ENCODE data around the gene ALG2. TPM values are rescaled to one million over a fixed set of nuclear protein-coding genes. Genes with fewer than 3 reads are reported as not detected.

ALG2 gene
- total and polyA plus RNA-seq, 2 of the 13 experiments (the other 11 are each of a cell fraction or from before 2014, with no cell fraction given): 46.2 to 49.0 TPM

DNA sequence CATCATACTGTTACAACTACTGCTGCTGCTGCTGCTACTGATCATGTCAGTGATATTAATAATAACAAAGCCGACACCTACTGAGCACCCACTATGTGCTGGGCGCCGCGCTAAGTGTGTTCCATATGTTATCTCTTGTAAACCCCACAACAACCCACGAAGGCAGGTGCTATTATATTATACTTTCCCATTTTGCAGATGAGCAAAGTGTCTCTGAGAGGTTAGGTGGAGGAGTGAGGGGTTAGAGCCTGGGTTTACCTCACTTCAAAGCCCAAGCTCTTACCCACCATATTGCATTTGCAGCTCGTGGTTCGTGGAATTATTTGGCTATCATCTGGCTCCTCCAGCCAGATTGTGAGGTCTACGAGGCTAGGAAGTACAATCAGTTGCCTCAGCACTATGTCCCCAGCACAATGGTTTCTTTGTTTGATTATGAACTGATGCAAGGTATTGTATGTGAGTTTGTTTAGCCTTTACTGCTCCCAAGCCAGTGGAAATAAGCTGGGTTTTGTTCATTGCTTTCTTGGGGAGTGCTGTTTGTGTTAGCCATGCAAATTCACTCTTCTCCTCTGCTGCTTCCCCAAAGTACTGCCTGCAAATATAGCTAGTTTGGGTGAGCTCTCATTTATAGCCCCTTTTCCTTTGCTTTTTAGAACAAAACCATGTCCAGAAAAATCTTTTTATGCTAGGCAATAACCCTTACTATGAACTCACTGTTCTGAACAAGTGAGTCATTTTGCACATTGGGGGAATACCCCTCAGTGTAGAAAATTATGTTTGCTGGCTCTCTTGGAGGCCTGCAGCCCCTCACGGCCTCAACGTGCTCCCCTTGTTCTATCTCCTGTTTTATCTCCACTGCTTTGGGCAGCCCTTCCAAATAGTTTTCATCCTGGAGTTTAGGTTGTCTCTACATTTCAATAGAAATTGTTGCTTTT, 47.9 kb downstream of the ALG2 start:
- peaks cover 2 to 6% of the 10 kb centered on the region in 2 experiments; a peak in 2 of 5 replicates for H3K27me3 ChIP-seq (ENCODE audit: control insufficient read depth in 1 of 2, insufficient read depth in 2 of 2, low read length in 2 of 2)
- FAIRE-seq (peak; percentile 76), ATAC-seq (peak; percentile 76), DNase-seq (ENCODE audit: low spot score) (peak; percentile 87)
- H3K9me3 ChIP-seq (ENCODE audit: low read length): no peaks in the 10 kb centered on the region
- no peaks in the 10 kb centered on the region for H3K36me3 ChIP-seq (replicated peaks in 1 of 2; ENCODE audit: control insufficient read depth in 1 of 2, insufficient read depth in 2 of 2, low read length in 2 of 2)
- no peaks in the 10 kb centered on the region for H4K20me1 ChIP-seq (ENCODE audit: insufficient read depth, low read length)
- no peak overlapping the region; the same call in 1 of the 2 replicates for H3K9ac ChIP-seq (ENCODE audit: insufficient read depth, low read depth, low read length)
- H3K4me1 ChIP-seq (ENCODE audit: insufficient read depth, low read length): peaks cover 85% of the 10 kb centered on the region
- peak overlapping the region; percentile 22 for H3K27ac ChIP-seq (ENCODE audit: extremely low read length, insufficient read depth, low read length)
- in situ Hi-C loops (cut with HindIII; ENCODE audit: extremely low pct_ligation_motif_present, low pct_unique_long_range_greater_than_20kb): loop anchor here (25.0 kb wide), 1 partner anchor 1413 kb away; the partner anchor contains the start of gene CAVIN4
- intact Hi-C loops (cut with micrococcal nuclease; ENCODE audit: unreplicated experiment): loop anchor here (5.0 kb wide), 2 partner anchors 648 to 1253 kb away; partner anchors contain the start of genes MSANTD3 and NR4A3
- CTCF ChIA-PET (ENCODE audit: low intra/inter-chr PET ratio, low total read pairs): no interaction called here
- 37% methylated on average over 10 of the region's 10 CpGs for whole genome bisulfite sequencing (ENCODE audit: low lambda C conversion rate)
- BruUV-seq (replicated peaks): no TSS peak
- no peaks in the 10 kb centered on the region for H3K79me2 ChIP-seq (ENCODE audit: insufficient read depth, low read length)
- H3K4me3 ChIP-seq (replicated peaks in 1 of 3; ENCODE audit: insufficient read depth in 1 of 3, low read depth in 2 of 3, low read length in 3 of 3): peak overlapping the region in 2 of 3 experiments; percentile 9 to 24; a peak in 2 of 6 replicates
- peak overlapping the region; percentile 72 for H3K4me2 ChIP-seq (ENCODE audit: low read depth, low read length)
- H2AFZ ChIP-seq (ENCODE audit: low read length): no peak overlapping the region
- POLR2A ChIA-PET: interaction anchor here (1.1 to 2.8 kb wide), 2 partner anchors 11 to 48 kb away, joined by 4 to 21 read pairs; partner anchors contain the start of genes ALG2 and SEC61B
- TF ChIP-seq, protein P1, sequence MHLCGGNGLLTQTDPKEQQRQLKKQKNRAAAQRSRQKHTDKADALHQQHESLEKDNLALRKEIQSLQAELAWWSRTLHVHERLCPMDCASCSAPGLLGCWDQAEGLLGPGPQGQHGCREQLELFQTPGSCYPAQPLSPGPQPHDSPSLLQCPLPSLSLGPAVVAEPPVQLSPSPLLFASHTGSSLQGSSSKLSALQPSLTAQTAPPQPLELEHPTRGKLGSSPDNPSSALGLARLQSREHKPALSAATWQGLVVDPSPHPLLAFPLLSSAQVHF (CRISPR knock-in tag; IDR thresholded peaks at IDR 0.05): no peak
- TF ChIP-seq HMG20A (CRISPR knock-in tag; IDR thresholded peaks at IDR 0.05; ENCODE audit: borderline replicate concordance) (peak; percentile 56; the same call in 1 of the 2 replicates), TBX2 (CRISPR knock-in tag; IDR thresholded peaks at IDR 0.05; ENCODE audit: borderline replicate concordance) (0 out of 2 replicates have a peak, but pooled peaks have one; percentile 13), CEBPG (CRISPR knock-in tag; IDR thresholded peaks at IDR 0.05) (peak; percentile 77), SOX6 (IDR thresholded peaks at IDR 0.05) (no peak), SOX6 (CRISPR knock-in tag; IDR thresholded peaks at IDR 0.05) (peak; percentile 92), PRMT3 (CRISPR knock-in tag; IDR thresholded peaks at IDR 0.05; ENCODE audit: borderline replicate concordance, low read depth) (no peak), CEBPB (IDR thresholded peaks at IDR 0.05; ENCODE audit: borderline replicate concordance, low read depth, low read length) (peak; percentile 67), ZNF614 (CRISPR knock-in tag; IDR thresholded peaks at IDR 0.05; ENCODE audit: borderline replicate concordance) (no peak), ZNF644 (CRISPR knock-in tag; IDR thresholded peaks at IDR 0.05; ENCODE audit: low read depth) (peak; percentile 83), YY1 (IDR thresholded peaks at IDR 0.05; ENCODE audit: insufficient read depth, insufficient replicate concordance, low read depth, low read length) (no peak), ZNF138 (CRISPR knock-in tag; IDR thresholded peaks at IDR 0.05; ENCODE audit: low read depth) (no peak), SALL1 (CRISPR knock-in tag; IDR thresholded peaks at IDR 0.05) (0 out of 2 replicates have a peak, but pooled peaks have one; percentile 13), MAFK (conservative IDR thresholded peaks at IDR 0.05 in 1 of 2, IDR thresholded peaks at IDR 0.05 in 1 of 2; ENCODE audit: low read length in 2 of 2) (peak in 1 of 2 experiments; percentile 10; a peak in 1 of 4 replicates)
- TF ChIP-seq, protein P2, sequence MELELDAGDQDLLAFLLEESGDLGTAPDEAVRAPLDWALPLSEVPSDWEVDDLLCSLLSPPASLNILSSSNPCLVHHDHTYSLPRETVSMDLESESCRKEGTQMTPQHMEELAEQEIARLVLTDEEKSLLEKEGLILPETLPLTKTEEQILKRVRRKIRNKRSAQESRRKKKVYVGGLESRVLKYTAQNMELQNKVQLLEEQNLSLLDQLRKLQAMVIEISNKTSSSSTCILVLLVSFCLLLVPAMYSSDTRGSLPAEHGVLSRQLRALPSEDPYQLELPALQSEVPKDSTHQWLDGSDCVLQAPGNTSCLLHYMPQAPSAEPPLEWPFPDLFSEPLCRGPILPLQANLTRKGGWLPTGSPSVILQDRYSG (CRISPR knock-in tag; IDR thresholded peaks at IDR 0.05): no peak
- TF ChIP-seq, protein P3, sequence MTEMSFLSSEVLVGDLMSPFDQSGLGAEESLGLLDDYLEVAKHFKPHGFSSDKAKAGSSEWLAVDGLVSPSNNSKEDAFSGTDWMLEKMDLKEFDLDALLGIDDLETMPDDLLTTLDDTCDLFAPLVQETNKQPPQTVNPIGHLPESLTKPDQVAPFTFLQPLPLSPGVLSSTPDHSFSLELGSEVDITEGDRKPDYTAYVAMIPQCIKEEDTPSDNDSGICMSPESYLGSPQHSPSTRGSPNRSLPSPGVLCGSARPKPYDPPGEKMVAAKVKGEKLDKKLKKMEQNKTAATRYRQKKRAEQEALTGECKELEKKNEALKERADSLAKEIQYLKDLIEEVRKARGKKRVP (CRISPR knock-in tag; IDR thresholded peaks at IDR 0.05): peak in 1 of 2 experiments; percentile 92; a peak in 2 of 4 replicates
- TF ChIP-seq, protein P4, sequence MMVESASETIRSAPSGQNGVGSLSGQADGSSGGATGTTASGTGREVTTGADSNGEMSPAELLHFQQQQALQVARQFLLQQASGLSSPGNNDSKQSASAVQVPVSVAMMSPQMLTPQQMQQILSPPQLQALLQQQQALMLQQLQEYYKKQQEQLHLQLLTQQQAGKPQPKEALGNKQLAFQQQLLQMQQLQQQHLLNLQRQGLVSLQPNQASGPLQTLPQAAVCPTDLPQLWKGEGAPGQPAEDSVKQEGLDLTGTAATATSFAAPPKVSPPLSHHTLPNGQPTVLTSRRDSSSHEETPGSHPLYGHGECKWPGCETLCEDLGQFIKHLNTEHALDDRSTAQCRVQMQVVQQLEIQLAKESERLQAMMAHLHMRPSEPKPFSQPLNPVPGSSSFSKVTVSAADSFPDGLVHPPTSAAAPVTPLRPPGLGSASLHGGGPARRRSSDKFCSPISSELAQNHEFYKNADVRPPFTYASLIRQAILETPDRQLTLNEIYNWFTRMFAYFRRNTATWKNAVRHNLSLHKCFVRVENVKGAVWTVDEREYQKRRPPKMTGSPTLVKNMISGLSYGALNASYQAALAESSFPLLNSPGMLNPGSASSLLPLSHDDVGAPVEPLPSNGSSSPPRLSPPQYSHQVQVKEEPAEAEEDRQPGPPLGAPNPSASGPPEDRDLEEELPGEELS (CRISPR knock-in tag; IDR thresholded peaks at IDR 0.05): 0 out of 2 replicates have a peak, but pooled peaks have one; percentile 54

Data from HepG2 (cell line).